ENCODE measurements around the gene CDH23. TPM values are rescaled to one million over a fixed set of nuclear protein-coding genes. Genes with fewer than 3 reads are reported as not detected.
A peak's percentile ranks its signal among the peaks of the same experiment; 100 is the strongest.

The CDH23 gene
- total RNA-seq, 1 donor from 2014 or later, result 5.4 TPM

- intact Hi-C loops (cut with micrococcal nuclease), result no loop called here
These were observed 425.4 kb downstream of the CDH23 start for GRCh38 chr10:71821909-71822763.

GRCh38 chr10:71823356-71823755, 426.6 kb downstream of the CDH23 start:
- DNase-seq (no peak), ATAC-seq (no peak)
- intact Hi-C loops (cut with micrococcal nuclease), result no loop called here

More at GRCh38 chr10:71821909-71822763, 425.4 kb downstream of the CDH23 start:
- ATAC-seq (no peak), DNase-seq (no peak)

- intact Hi-C loops (cut with micrococcal nuclease), result no loop called here
- DNase-seq, result no peak
- no peak for ATAC-seq
These were observed 427.6 kb downstream of the CDH23 start for GRCh38 chr10:71824333-71824732.

- no peak for DNase-seq
- intact Hi-C loops (cut with micrococcal nuclease), result no loop called here
- no peak for ATAC-seq
These were observed 428.5 kb downstream of the CDH23 start for GRCh38 chr10:71825217-71825616.

- intact Hi-C loops (cut with micrococcal nuclease), result no loop called here
- ATAC-seq, result no peak
- no peak for DNase-seq
These were observed 431.1 kb downstream of the CDH23 start for GRCh38 chr10:71827852-71828251.

- intact Hi-C loops (cut with micrococcal nuclease), result no loop called here
- ATAC-seq (no peak), DNase-seq (no peak)
These were observed 432.0 kb downstream of the CDH23 start for GRCh38 chr10:71828702-71829101.

GRCh38 chr10:71829171-71829570, 432.5 kb downstream of the CDH23 start:
- DNase-seq (no peak), ATAC-seq (peak; percentile 62)
- intact Hi-C loops (cut with micrococcal nuclease), result no loop called here

GRCh38 chr10:71829896-71830295, 433.2 kb downstream of the CDH23 start:
- DNase-seq (no peak), ATAC-seq (no peak)
- intact Hi-C loops (cut with micrococcal nuclease), result no loop called here

GRCh38 chr10:71830726-71831125, 434.0 kb downstream of the CDH23 start:
- DNase-seq (no peak), ATAC-seq (no peak)
- intact Hi-C loops (cut with micrococcal nuclease), result no loop called here

GRCh38 chr10:71831646-71832552, 435.2 kb downstream of the CDH23 start:
- DNase-seq (no peak), ATAC-seq (no peak)
- intact Hi-C loops (cut with micrococcal nuclease), result no loop called here

- no peak for DNase-seq
- ATAC-seq, result no peak
- intact Hi-C loops (cut with micrococcal nuclease), result no loop called here
These were observed 436.2 kb downstream of the CDH23 start for GRCh38 chr10:71832967-71833366.

GRCh38 chr10:71833451-71834342, 437.0 kb downstream of the CDH23 start:
- intact Hi-C loops (cut with micrococcal nuclease), result no loop called here
- DNase-seq (no peak), ATAC-seq (no peak)

GRCh38 chr10:71834343-71834674, 437.6 kb downstream of the CDH23 start:
- ATAC-seq (no peak), DNase-seq (no peak)
- intact Hi-C loops (cut with micrococcal nuclease), result no loop called here

GRCh38 chr10:71835671-71836595, 439.2 kb downstream of the CDH23 start:
- DNase-seq (peak; percentile 71), ATAC-seq (peak; percentile 49)
- intact Hi-C loops (cut with micrococcal nuclease), result no loop called here

GRCh38 chr10:71836596-71836974, 439.9 kb downstream of the CDH23 start:
- ATAC-seq (peak; percentile 50), DNase-seq (no peak)
- intact Hi-C loops (cut with micrococcal nuclease), result no loop called here

GRCh38 chr10:71837098-71837827, 440.5 kb downstream of the CDH23 start:
- ATAC-seq, result peak; percentile 29
- DNase-seq, result no peak
- intact Hi-C loops (cut with micrococcal nuclease), result no loop called here

- DNase-seq (no peak), ATAC-seq (no peak)
- intact Hi-C loops (cut with micrococcal nuclease), result no loop called here
These were observed 441.8 kb downstream of the CDH23 start for GRCh38 chr10:71838264-71839211.

All from left ventricle myocardium superior (tissue), 1 donor.